ENCODE data around the gene GFRA3.
"Not testable (repeated sequence)": the region's sequence is repeated elsewhere in the genome, so short reads cannot be mapped to it uniquely, and the experiment has no call there.

GFRA3 gene

GRCh38 chr5:138257583-138257982 is 16.8 kb downstream of the GFRA3 start:
- intact Hi-C loops (cut with DNase I) = no loop called here

GRCh38 chr5:138252944-138253343 is 21.5 kb downstream of the GFRA3 start:
- intact Hi-C loops (cut with DNase I) = no loop called here
- no peak for DNase-seq

More at GRCh38 chr5:138257583-138257982, 16.8 kb downstream of the GFRA3 start:
- no peak for DNase-seq

- DNase-seq; intact Hi-C loops (cut with DNase I): not testable (repeated sequence)
Observed at GRCh38 chr5:138247800-138248199, 26.6 kb downstream of the GFRA3 start.

- no peak for DNase-seq
- intact Hi-C loops (cut with DNase I) = no loop called here
Observed at GRCh38 chr5:138246822-138247221, 27.6 kb downstream of the GFRA3 start.

- no peak for DNase-seq
Observed at GRCh38 chr5:138246334-138246733, 28.1 kb downstream of the GFRA3 start.

GRCh38 chr5:138245717-138246116 is 28.7 kb downstream of the GFRA3 start:
- intact Hi-C loops (cut with DNase I) = no loop called here
- no peak for DNase-seq

More at GRCh38 chr5:138246334-138246733, 28.1 kb downstream of the GFRA3 start:
- intact Hi-C loops (cut with DNase I) = no loop called here

GRCh38 chr5:138243794-138244193 is 30.6 kb downstream of the GFRA3 start:
- intact Hi-C loops (cut with DNase I) = no loop called here

GRCh38 chr5:138241688-138242571 is 32.5 kb downstream of the GFRA3 start:
- DNase-seq = peak in 28 of 42 donors; percentile 1 to 47 (median 13)
- intact Hi-C loops (cut with DNase I) = no loop called here

More at GRCh38 chr5:138243794-138244193, 30.6 kb downstream of the GFRA3 start:
- peak in 16 of 42 donors; percentile 7 to 43 (median 22) for DNase-seq

GRCh38 chr5:138240650-138241385 is 33.6 kb downstream of the GFRA3 start:
- intact Hi-C loops (cut with DNase I) = no loop called here
- DNase-seq = no peak

- intact Hi-C loops (cut with DNase I) = no loop called here
- DNase-seq = no peak
Observed at GRCh38 chr5:138238034-138238433, 36.4 kb downstream of the GFRA3 start.

- intact Hi-C loops (cut with DNase I) = no loop called here
- DNase-seq = no peak
Observed at GRCh38 chr5:138234651-138235050, 39.8 kb downstream of the GFRA3 start.

- intact Hi-C loops (cut with DNase I) = no loop called here
- no peak for DNase-seq
Observed at GRCh38 chr5:138233280-138233679, 41.1 kb downstream of the GFRA3 start.

- intact Hi-C loops (cut with DNase I) = no loop called here
- DNase-seq = no peak
Observed at GRCh38 chr5:138230981-138231589, 43.3 kb downstream of the GFRA3 start.

GRCh38 chr5:138230261-138230660 is 44.2 kb downstream of the GFRA3 start:
- intact Hi-C loops (cut with DNase I) = no loop called here
- no peak for DNase-seq

- DNase-seq = no peak
- intact Hi-C loops (cut with DNase I) = no loop called here
Observed at GRCh38 chr5:138229387-138229786, 45.0 kb downstream of the GFRA3 start.

- intact Hi-C loops (cut with DNase I) = no loop called here
- DNase-seq = no peak
Observed at GRCh38 chr5:138226910-138227309, 47.5 kb downstream of the GFRA3 start.

GRCh38 chr5:138224712-138225111 is 49.7 kb downstream of the GFRA3 start:
- intact Hi-C loops (cut with DNase I) = no loop called here
- DNase-seq = no peak

GRCh38 chr5:138223532-138223931 is 50.9 kb downstream of the GFRA3 start:
- DNase-seq = no peak
- intact Hi-C loops (cut with DNase I) = no loop called here

GRCh38 chr5:138216799-138217198 is 57.6 kb downstream of the GFRA3 start:
- no peak for DNase-seq
- intact Hi-C loops (cut with DNase I) = loop anchor here (10.0 kb wide), 1 partner anchor 128 kb away; no protein-coding TSS in a partner anchor
